ENCODE measurements around the gene SRSF2.

DNA sequence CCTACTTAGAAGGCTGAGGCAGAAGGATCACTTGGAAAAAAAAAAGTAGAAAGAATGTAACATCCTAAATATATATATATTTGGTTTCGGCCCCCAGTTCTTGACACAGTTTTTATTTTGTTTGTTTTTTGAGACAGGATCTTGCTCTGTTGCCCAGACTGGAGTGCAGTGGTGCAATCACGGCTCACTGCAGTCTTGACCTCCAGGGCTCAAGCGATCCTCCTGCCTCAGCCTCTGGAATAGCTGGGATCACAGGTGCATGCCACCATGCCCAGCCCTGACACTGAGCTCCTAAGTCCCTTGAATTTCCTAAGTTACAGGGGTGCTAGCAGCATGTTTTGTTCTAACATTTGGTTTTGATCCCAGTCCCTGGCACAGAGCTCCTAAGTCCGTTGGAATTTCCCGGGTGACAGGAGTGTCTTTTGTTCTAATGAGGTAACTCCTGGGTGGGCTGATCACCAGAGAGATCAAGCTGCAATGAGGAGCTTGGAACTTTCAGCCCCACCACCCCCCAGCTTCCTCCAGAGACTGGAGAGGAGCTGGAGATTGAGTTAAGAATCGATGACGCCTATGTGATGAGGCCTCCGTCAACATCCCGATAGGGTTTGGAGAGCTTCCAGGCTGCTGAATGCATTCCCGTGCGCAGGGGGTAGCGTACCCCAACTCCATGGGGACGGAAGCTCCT is 46.4 kb downstream of the SRSF2 start:
- no peak for TF ChIP-seq POLR2AphosphoS5 (IDR thresholded peaks at IDR 0.05)
- TF ChIP-seq, protein P1, sequence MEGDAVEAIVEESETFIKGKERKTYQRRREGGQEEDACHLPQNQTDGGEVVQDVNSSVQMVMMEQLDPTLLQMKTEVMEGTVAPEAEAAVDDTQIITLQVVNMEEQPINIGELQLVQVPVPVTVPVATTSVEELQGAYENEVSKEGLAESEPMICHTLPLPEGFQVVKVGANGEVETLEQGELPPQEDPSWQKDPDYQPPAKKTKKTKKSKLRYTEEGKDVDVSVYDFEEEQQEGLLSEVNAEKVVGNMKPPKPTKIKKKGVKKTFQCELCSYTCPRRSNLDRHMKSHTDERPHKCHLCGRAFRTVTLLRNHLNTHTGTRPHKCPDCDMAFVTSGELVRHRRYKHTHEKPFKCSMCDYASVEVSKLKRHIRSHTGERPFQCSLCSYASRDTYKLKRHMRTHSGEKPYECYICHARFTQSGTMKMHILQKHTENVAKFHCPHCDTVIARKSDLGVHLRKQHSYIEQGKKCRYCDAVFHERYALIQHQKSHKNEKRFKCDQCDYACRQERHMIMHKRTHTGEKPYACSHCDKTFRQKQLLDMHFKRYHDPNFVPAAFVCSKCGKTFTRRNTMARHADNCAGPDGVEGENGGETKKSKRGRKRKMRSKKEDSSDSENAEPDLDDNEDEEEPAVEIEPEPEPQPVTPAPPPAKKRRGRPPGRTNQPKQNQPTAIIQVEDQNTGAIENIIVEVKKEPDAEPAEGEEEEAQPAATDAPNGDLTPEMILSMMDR (IDR thresholded peaks at IDR 0.05): no peak

Measured in stomach (tissue), 4 donors.